HepG2 (cell line): ENCODE data around the gene TK1. TPM values are rescaled to one million over a fixed set of nuclear protein-coding genes. Genes with fewer than 3 reads are reported as not detected.
A peak's percentile ranks its signal among the peaks of the same experiment; 100 is the strongest.

ENCODE experiments used
- NONO ChIP-seq, 2 experiments: fragments of 450-650 bp in 1 of 2; sonication (generic) in 1 of 2; formaldehyde crosslinking in 1 of 2; IDR thresholded peaks in 1 of 2; conservative IDR thresholded peaks in 1 of 2; 2 replicates each; pipeline versions ENCODE4 v1.6.1 to v1.8.0; 2017 to 2022; ENCODE audit warnings: mild to moderate bottlenecking in 1 of 2, missing genetic modification reagents in 1 of 2, moderate library complexity in 1 of 2
- NRL ChIP-seq: sonication (generic); formaldehyde crosslinking; IDR thresholded peaks from 2 replicates; pipeline ENCODE4 v1.5.0; 2020; ENCODE audit warnings: missing genetic modification reagents, mild to moderate bottlenecking, moderate library complexity, borderline replicate concordance
- PCBP1 ChIP-seq: fragments of 200-400 bp; formaldehyde crosslinking; IDR thresholded peaks from 2 replicates; pipeline ENCODE4 v1.6.1; 2017; ENCODE audit warnings: mild to moderate bottlenecking, low read depth, low read length, borderline replicate concordance
- REPIN1 ChIP-seq: sonication (generic); formaldehyde crosslinking; IDR thresholded peaks from 2 replicates; pipeline ENCODE4 v1.8.0; 2022; ENCODE audit warnings: missing genetic modification reagents, low read depth, mild to moderate bottlenecking, borderline replicate concordance
- ZFP1 ChIP-seq: IDR thresholded peaks from 2 replicates; pipeline ENCODE4 v1.6.1; 2016
- ZNF232 ChIP-seq: sonication (generic); formaldehyde crosslinking; IDR thresholded peaks from 2 replicates; pipeline ENCODE4 v1.4.0; 2020; ENCODE audit warnings: missing genetic modification reagents, borderline replicate concordance
- ZNF672 ChIP-seq: sonication (generic); formaldehyde crosslinking; IDR thresholded peaks from 2 replicates; pipeline ENCODE4 v1.8.1; 2022; ENCODE audit warnings: missing genetic modification reagents
- polyA plus RNA-seq, 8 experiments: library from polyadenylated mRNA; depleted of rRNA in 3 of 8; stranded (reverse) in 7 of 8; unstranded in 1 of 8; fragments of >200 nt; fragmentation: Illumina TruSeq in 4 of 8; extraction: Trizol in 4 of 8; gene quantifications; 2 replicates each; pipeline versions ENCODE4 v1.2.1 to v1.2.3, GENCODE V29; 2011 to 2016; ENCODE audit warnings: low read depth in 4 of 8, missing spikeins in 1 of 8, mixed read lengths in 1 of 8; ENCODE audit not compliant: insufficient read depth in 1 of 8
- total RNA-seq, 5 experiments: library from RNA; depleted of rRNA; stranded (reverse); fragments of >200 nt; fragmentation: Illumina TruSeq; extraction: Trizol; gene quantifications; 2 replicates each; pipeline ENCODE4 v1.2.3, GENCODE V29; 2016; ENCODE audit warnings: low read depth in 1 of 5
- TF ChIP-seq, protein P1 (sequence below), 2 experiments: fragments of 450-650 bp in 1 of 2; sonication (generic) in 1 of 2; formaldehyde crosslinking in 1 of 2; IDR thresholded peaks; 2 replicates each; pipeline versions ENCODE4 v1.6.1 to v1.8.0; 2016 to 2022; ENCODE audit warnings: antibody characterized with exemption in 1 of 2, mild to moderate bottlenecking in 1 of 2, missing genetic modification reagents in 1 of 2
- TF ChIP-seq, protein P2 (sequence below), 2 experiments: sonication (generic) in 1 of 2; formaldehyde crosslinking in 1 of 2; IDR thresholded peaks; 2 replicates each; pipeline versions ENCODE4 v1.4.0 to v1.6.1; 2016 to 2020; ENCODE audit warnings: borderline replicate concordance in 1 of 2, low read depth in 1 of 2, mild to moderate bottlenecking in 1 of 2, missing genetic modification reagents in 1 of 2

The TK1 gene
- total and polyA plus RNA-seq, 2 of the 13 experiments (the other 11 are each of a cell fraction or from before 2014, with no cell fraction given), result 45.0 to 96.0 TPM

- TF ChIP-seq, protein P1, sequence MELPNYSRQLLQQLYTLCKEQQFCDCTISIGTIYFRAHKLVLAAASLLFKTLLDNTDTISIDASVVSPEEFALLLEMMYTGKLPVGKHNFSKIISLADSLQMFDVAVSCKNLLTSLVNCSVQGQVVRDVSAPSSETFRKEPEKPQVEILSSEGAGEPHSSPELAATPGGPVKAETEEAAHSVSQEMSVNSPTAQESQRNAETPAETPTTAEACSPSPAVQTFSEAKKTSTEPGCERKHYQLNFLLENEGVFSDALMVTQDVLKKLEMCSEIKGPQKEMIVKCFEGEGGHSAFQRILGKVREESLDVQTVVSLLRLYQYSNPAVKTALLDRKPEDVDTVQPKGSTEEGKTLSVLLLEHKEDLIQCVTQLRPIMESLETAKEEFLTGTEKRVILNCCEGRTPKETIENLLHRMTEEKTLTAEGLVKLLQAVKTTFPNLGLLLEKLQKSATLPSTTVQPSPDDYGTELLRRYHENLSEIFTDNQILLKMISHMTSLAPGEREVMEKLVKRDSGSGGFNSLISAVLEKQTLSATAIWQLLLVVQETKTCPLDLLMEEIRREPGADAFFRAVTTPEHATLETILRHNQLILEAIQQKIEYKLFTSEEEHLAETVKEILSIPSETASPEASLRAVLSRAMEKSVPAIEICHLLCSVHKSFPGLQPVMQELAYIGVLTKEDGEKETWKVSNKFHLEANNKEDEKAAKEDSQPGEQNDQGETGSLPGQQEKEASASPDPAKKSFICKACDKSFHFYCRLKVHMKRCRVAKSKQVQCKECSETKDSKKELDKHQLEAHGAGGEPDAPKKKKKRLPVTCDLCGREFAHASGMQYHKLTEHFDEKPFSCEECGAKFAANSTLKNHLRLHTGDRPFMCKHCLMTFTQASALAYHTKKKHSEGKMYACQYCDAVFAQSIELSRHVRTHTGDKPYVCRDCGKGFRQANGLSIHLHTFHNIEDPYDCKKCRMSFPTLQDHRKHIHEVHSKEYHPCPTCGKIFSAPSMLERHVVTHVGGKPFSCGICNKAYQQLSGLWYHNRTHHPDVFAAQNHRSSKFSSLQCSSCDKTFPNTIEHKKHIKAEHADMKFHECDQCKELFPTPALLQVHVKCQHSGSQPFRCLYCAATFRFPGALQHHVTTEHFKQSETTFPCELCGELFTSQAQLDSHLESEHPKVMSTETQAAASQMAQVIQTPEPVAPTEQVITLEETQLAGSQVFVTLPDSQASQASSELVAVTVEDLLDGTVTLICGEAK (IDR thresholded peaks at IDR 0.05), result no peak
- TF ChIP-seq, protein P1 (CRISPR knock-in tag; IDR thresholded peaks at IDR 0.05), result no peak; the same call in 1 of the 2 replicates
- no peak; the same call in 1 of the 2 replicates for TF ChIP-seq NRL
- TF ChIP-seq ZNF672, result peak; percentile 92; the same call in 1 of the 2 replicates
- no peak for TF ChIP-seq NONO (IDR thresholded peaks at IDR 0.05)
- peak; percentile 93 for TF ChIP-seq NONO (CRISPR knock-in tag; conservative IDR thresholded peaks at IDR 0.05)
- no peak for TF ChIP-seq ZFP1
- no peak; the same call in 1 of the 2 replicates for TF ChIP-seq ZNF232 (CRISPR knock-in tag)
- TF ChIP-seq, protein P2, sequence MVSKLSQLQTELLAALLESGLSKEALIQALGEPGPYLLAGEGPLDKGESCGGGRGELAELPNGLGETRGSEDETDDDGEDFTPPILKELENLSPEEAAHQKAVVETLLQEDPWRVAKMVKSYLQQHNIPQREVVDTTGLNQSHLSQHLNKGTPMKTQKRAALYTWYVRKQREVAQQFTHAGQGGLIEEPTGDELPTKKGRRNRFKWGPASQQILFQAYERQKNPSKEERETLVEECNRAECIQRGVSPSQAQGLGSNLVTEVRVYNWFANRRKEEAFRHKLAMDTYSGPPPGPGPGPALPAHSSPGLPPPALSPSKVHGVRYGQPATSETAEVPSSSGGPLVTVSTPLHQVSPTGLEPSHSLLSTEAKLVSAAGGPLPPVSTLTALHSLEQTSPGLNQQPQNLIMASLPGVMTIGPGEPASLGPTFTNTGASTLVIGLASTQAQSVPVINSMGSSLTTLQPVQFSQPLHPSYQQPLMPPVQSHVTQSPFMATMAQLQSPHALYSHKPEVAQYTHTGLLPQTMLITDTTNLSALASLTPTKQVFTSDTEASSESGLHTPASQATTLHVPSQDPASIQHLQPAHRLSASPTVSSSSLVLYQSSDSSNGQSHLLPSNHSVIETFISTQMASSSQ (IDR thresholded peaks at IDR 0.05; ENCODE audit: low read depth), result no peak
- TF ChIP-seq, protein P2 (CRISPR knock-in tag; IDR thresholded peaks at IDR 0.05; ENCODE audit: borderline replicate concordance), result peak; percentile 28; the same call in 1 of the 2 replicates
- TF ChIP-seq REPIN1 (CRISPR knock-in tag), result peak; percentile 100
- peak; percentile 99 for TF ChIP-seq PCBP1
Measured at GRCh38 chr17:78186692-78187595, at the start of gene TK1, which contains the start of gene AFMID (continued).
